GM12892 (cell line): ENCODE data around the gene CCDC152.

Source experiments
- POLR2A ChIP-seq: IDR thresholded peaks from 2 replicates; pipeline ENCODE4 v1.6.1; 2011; ENCODE audit warnings: low read depth, low read length, control low read depth
- TAF1 ChIP-seq: IDR thresholded peaks from 2 replicates; pipeline ENCODE4 v1.6.1; 2011; ENCODE audit warnings: low read depth, mild to moderate bottlenecking, control low read depth, low read length, borderline replicate concordance

DNA sequence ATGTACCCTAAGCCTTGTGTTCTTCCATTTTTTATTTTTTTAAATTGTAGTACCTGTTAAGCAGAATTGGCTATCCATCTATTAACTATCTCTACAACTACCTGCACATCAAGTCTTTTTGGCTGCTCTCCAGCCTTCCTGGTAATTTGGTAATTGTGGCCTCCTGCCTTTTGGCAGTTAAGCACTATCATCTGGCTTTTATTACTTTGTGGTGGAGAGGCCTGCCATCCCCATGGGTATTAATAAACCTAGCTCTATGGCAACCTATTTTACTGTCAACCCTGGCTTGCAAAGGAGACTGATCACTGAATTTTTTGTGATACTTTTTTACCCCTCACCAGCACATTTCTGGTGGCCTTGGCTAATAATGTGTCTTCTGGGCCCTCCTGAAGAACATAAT lies 34.5 kb downstream of the CCDC152 start:
- no peak for TF ChIP-seq POLR2A
- TF ChIP-seq TAF1, result no peak
